Esophagus squamous epithelium (tissue), 4 donors: Measurements from ENCODE around the gene CDC16.

Source experiments
- CTCF ChIP-seq, 6 experiments: fragments of 450-650 bp in 4 of 6; fragments of 200-600 bp in 2 of 6; sonication (generic) in 2 of 6; IDR thresholded peaks; one replicate each; pipeline ENCODE4 v1.5.1; 2016 to 2019; ENCODE audit warnings: antibody characterized with exemption in 6 of 6, mild to moderate bottlenecking in 4 of 6, moderate library complexity in 4 of 6
- POLR2A ChIP-seq, 4 donors: fragments of 450-650 bp; IDR thresholded peaks; one replicate each; pipeline ENCODE4 v1.6.1; 2017; ENCODE audit warnings: antibody characterized with exemption in 4 of 4, mild to moderate bottlenecking in 4 of 4, moderate library complexity in 3 of 4

GRCh38 chr13:114303700-114304327 is 69.1 kb downstream of the CDC16 start:
- TF ChIP-seq CTCF (IDR thresholded peaks at IDR 0.05) (no peak), POLR2A (IDR thresholded peaks at IDR 0.05) (no peak)
